Prostate gland (tissue), 2 donors: ENCODE results near the gene PELI1.

Experiments used
- CTCF ChIP-seq, 4 experiments: fragments of 200-600 bp in 2 of 4; fragments of 450-650 bp in 2 of 4; sonication (generic) in 2 of 4; IDR thresholded peaks; 1 replicate in 3 of 4; 2 replicates in 1 of 4; pipeline ENCODE4 v1.5.1; 2016 to 2019; ENCODE audit warnings: antibody characterized with exemption in 4 of 4, mild to moderate bottlenecking in 2 of 4, moderate library complexity in 2 of 4
- POLR2A ChIP-seq: fragments of 450-650 bp; IDR thresholded peaks from one replicate; pipeline ENCODE4 v1.6.1; 2016; ENCODE audit warnings: antibody characterized with exemption, mild to moderate bottlenecking

- no peak for TF ChIP-seq CTCF (IDR thresholded peaks at IDR 0.05)
- TF ChIP-seq POLR2A, result no peak
Measured at GRCh38 chr2:64126601-64127000, 17.6 kb downstream of the PELI1 start.
